GM12801 (cell line): ENCODE data around the gene TPM4.

Experiments
- TF ChIP-seq, protein P1 (sequence below): IDR thresholded peaks from one replicate; pipeline ENCODE4 v1.5.1; 2011; ENCODE audit warnings: control low read depth; ENCODE audit not compliant: insufficient read length; ENCODE audit errors: extremely low read depth

The TPM4 gene

DNA sequence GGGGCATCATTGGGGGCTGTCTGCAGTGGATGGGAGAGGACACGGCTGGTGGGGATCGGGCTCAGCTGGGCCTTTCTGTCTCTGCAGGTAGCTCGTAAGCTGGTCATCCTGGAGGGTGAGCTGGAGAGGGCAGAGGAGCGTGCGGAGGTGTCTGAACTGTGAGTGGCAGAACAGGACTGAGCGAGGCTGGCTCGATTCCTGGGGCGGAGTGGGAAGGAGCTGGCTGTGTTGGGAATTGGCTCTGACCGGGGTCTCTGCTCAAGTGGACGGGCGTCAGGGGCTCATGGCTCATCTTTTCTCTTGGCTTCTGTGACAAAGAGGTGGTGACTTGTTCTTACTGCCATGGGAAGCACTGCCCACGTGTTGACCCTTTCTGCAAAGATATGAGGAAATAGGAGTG, 11.6 kb downstream of the TPM4 start:
- TF ChIP-seq, protein P1, sequence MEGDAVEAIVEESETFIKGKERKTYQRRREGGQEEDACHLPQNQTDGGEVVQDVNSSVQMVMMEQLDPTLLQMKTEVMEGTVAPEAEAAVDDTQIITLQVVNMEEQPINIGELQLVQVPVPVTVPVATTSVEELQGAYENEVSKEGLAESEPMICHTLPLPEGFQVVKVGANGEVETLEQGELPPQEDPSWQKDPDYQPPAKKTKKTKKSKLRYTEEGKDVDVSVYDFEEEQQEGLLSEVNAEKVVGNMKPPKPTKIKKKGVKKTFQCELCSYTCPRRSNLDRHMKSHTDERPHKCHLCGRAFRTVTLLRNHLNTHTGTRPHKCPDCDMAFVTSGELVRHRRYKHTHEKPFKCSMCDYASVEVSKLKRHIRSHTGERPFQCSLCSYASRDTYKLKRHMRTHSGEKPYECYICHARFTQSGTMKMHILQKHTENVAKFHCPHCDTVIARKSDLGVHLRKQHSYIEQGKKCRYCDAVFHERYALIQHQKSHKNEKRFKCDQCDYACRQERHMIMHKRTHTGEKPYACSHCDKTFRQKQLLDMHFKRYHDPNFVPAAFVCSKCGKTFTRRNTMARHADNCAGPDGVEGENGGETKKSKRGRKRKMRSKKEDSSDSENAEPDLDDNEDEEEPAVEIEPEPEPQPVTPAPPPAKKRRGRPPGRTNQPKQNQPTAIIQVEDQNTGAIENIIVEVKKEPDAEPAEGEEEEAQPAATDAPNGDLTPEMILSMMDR, result no peak

DNA sequence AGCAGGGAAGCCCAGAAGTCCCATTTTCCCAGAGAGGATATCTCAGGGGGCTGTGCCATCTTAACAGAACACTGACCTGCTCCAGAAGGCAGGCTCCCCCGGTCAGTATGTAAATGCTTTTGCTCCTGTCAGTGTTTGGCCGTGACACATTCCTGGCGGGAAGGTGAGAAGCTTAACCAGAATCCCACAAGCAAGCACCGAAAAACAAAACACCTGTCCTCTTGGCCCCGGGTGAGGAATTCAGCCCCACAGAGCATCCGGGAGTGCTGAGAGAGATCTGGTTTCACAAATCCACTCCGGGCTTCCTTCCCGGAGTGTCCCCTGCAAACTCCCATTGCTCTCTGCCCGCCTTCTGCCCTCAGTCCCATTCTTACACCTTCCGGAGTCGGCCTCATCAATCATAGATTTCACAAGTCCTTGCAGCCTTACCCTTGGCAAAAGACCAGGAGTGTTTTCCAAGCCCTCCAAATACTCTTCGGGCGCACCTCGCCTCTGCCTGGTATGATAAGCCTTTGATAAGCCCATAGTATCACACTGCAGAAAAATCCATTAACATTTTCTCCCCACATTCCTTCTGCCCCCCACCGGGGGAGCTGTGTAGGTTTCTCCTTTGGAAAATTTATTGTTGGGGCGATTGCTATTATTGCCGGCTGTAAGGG, 12.2 kb downstream of the TPM4 start:
- TF ChIP-seq, protein P1, result no peak

DNA sequence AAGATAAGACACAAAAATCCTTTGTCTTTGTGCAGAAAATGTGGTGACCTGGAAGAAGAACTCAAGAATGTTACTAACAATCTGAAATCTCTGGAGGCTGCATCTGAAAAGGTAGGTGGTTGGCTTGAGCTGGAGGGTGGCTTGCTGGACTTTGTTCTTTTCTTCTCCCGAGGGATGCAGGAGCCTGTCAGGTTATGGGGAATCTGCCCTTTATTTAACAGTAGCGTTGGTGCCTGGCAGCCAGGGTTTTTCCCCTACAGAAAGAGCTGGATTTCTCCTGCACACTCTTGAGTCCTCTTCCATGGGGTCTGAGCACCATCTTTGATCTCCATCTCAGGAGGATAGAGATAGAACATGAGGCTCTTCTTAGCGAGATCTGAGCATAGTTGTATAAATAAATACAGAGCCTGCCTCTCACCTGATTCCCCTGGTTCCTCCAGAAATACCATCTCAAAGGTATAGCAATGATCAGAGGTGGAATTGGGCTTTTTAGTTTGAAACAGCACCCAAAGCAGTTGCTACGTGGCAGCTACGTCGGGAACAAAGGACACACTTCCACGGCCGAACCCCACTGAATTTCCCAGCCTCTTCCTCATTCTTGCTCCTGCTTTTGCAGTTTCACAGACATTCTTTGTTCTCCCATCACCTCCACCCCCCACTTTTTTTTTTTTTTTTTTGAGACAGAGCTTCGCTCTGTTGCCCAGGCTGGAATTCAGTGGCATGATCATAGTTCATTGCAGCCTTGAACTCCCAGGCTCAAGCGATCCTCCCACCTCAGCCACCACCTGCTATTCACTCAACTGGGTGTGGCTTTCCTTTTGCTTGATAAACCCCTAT, 12.9 kb downstream of the TPM4 start:
- TF ChIP-seq, protein P1, result no peak

DNA sequence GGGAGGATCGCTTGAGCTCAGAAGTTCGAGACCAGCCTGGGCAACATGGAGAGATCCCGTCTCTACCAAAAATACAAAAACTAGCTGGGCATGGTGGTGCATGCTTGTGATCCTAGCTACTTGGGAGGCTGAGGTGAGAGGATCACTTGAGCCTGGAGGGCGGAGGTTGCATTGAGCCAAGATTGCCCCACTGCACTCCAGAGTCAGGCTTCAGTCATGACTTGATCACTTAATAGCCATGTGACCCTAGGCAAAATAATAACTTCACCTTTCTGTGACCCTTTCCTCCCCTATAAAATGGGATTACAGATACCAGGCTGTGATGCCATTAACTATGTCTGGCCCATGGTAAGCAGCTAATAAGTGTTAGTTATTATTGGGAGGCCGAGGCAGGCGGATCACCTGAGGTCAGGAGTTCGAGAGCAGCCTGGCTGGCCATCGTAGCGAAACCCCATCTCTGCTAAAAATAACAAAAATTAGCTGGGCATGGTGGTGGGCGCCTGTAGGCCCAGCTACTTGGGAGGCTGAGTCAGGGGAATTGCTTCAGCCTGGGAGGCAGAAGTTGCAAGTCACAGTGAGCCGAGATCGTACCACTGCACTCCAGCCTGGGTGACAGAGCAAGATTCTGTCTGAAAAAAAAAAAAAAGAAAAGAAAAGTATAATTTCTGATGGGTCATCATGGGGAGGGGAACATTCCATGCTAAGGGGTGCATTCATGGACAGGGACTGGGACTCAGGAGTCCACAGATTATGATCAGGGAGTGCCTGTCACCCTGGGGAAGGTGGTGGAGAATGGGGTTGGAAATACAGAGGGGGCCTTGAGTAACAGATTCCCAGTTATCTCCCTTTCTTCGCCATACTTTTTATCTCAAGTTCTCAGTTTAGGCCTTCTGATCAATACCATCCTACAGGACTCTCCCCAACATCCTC, 15.5 kb downstream of the TPM4 start:
- TF ChIP-seq, protein P1, result no peak

DNA sequence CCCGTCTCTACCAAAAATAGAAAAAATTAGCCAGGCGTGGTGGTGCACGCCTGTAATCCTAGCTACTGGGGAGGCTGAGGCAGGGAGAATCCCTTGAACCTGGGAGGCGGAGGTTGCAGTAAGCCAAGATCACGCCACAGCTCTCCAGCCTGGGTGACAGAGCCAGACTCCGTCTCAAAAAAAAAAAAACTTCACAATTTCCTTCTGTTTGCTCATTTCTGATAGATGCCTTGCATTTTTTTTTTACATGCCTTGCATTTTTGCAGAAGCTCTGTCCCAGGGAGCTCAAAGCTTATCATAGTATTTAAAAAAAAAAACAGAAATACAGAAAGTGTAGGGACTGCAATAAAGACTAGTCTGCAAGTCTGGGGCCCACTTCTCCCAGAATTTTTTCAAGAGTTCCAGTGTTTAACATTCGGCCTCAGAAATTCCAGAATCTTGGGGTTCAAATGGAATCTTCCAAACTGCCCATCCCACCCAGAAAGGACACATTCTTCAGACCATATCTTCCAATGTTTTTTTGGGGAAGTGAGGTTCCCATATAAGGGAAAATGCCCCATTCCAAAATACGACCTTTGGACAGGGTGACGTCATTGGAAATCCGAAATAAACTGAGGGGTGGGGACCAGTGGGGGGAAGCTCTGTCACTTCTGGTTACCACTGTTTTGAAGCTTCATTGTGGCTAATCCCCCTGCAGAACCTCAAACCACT, 18.2 kb downstream of the TPM4 start:
- TF ChIP-seq, protein P1, result no peak

DNA sequence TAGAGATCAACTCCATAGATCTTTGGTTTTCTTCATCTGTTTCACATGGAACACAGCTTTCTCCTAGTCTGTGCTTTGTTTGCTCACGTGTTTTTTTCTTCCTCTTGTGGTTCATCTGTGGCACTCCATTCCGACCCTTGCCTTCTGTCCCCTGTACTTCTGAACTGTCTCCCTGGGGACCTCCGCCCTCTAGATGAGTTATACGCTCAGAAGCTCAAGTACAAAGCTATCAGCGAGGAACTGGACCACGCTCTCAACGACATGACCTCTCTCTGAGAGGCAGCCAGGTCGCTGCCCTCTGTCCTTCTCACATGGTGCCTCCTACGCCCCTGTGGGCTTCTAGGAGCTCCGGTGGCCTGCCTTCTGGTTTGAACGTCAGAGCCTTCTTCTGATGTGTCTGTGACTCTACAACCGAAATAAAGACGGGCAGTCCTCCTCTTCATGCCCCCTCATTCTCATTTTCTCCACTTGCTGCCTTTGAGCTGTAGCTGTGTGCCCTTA, 18.8 kb downstream of the TPM4 start:
- TF ChIP-seq, protein P1, result no peak
